ENCODE measurements around the gene RGS8. TPM values are rescaled to one million over a fixed set of nuclear protein-coding genes. Genes with fewer than 3 reads are reported as not detected.

RGS8 gene
- total and polyA plus RNA-seq, 4 donors = 0.10 TPM; not detected in 3

GRCh38 chr1:182670032-182670749, 14.2 kb downstream of the RGS8 start:
- intact Hi-C loops (cut with DNase I) = loop anchor here in 1 of 2 donors (5.0 to 10.0 kb wide), 2 partner anchors 43 to 115 kb away; partner anchors contain the start of gene NPL
- DNase-seq (no peak), ATAC-seq (ENCODE audit: low FRiP score) (no peak)
- Histone ChIP-seq H3K27ac (ENCODE audit: low read depth in 1 of 2, low read length in 2 of 2) (no peak overlapping the region), H3K4me1 (ENCODE audit: control insufficient read depth in 1 of 2, insufficient read depth in 2 of 2, low read length in 2 of 2) (peaks cover 0 to 1% of the 10 kb centered on the region in 2 donors), H3K4me3 (ENCODE audit: low read length in 2 of 2) (no peak overlapping the region), H3K9me3 (ENCODE audit: control insufficient read depth, low read length) (no peaks in the 10 kb centered on the region), H3K27me3 (ENCODE audit: control insufficient read depth in 1 of 2, insufficient read depth in 2 of 2, low read length in 1 of 2) (no peaks in the 10 kb centered on the region), H3K36me3 (ENCODE audit: control insufficient read depth in 1 of 2, insufficient read depth in 2 of 2, low read length in 1 of 2) (no peaks in the 10 kb centered on the region)
- 96% methylated on average over 11 of the region's 11 CpGs for WGBS, 2 donors

DNA sequence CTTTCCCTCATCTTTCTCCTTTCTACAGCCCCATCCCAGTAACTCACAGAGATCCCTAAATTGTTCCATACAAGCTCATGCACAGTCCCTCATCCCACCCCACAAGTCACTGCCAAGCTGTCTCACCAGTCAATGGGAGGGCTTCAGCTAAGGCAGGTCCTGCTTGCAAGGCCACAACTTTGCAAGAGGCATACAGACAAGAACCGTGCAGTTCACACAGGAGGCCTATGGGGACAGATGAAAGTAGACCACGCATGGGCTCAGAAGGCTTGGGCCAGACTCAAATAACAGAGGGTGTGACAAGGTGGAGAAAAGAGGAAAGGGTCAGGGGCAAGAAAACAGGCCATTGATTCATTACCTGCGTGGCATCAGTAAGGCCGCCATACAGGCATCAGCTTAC, 15.1 kb downstream of the RGS8 start:
- H3K36me3 ChIP-seq (ENCODE audit: control insufficient read depth in 1 of 2, insufficient read depth in 2 of 2, low read length in 1 of 2) = no peaks in the 10 kb centered on the region
- WGBS, 2 donors = 97% methylated on average over 4 of the region's 4 CpGs
- ATAC-seq (ENCODE audit: low FRiP score) (no peak), DNase-seq (no peak)
- H3K9me3 ChIP-seq (ENCODE audit: control insufficient read depth, low read length) = no peaks in the 10 kb centered on the region
- intact Hi-C loops (cut with DNase I) = no loop called here
- no peak overlapping the region for H3K4me3 ChIP-seq (ENCODE audit: low read length in 2 of 2)
- H3K4me1 ChIP-seq (ENCODE audit: control insufficient read depth in 1 of 2, insufficient read depth in 2 of 2, low read length in 2 of 2) = peaks cover 0 to 1% of the 10 kb centered on the region in 2 donors
- no peaks in the 10 kb centered on the region for H3K27me3 ChIP-seq (ENCODE audit: control insufficient read depth in 1 of 2, insufficient read depth in 2 of 2, low read length in 1 of 2)
- H3K27ac ChIP-seq (ENCODE audit: low read depth in 1 of 2, low read length in 2 of 2) = no peak overlapping the region

- intact Hi-C loops (cut with DNase I) = no loop called here
These were observed 15.8 kb downstream of the RGS8 start for GRCh38 chr1:182668521-182669054.

GRCh38 chr1:182667848-182668505, 16.4 kb downstream of the RGS8 start:
- Histone ChIP-seq H3K36me3 (ENCODE audit: control insufficient read depth in 1 of 2, insufficient read depth in 2 of 2, low read length in 1 of 2) (no peaks in the 10 kb centered on the region), H3K27ac (ENCODE audit: low read depth in 1 of 2, low read length in 2 of 2) (no peak overlapping the region), H3K4me3 (ENCODE audit: low read length in 2 of 2) (no peak overlapping the region), H3K9me3 (ENCODE audit: control insufficient read depth, low read length) (no peaks in the 10 kb centered on the region), H3K27me3 (ENCODE audit: control insufficient read depth in 1 of 2, insufficient read depth in 2 of 2, low read length in 1 of 2) (no peaks in the 10 kb centered on the region), H3K4me1 (ENCODE audit: control insufficient read depth in 1 of 2, insufficient read depth in 2 of 2, low read length in 2 of 2) (no peaks in the 10 kb centered on the region)
- DNase-seq = no peak
- WGBS, 2 donors = 93 to 94% methylated on average over 7 of the region's 7 CpGs
- intact Hi-C loops (cut with DNase I) = no loop called here
- no peak for ATAC-seq (ENCODE audit: low FRiP score)

More at GRCh38 chr1:182668521-182669054, 15.8 kb downstream of the RGS8 start:
- Histone ChIP-seq H3K36me3 (ENCODE audit: control insufficient read depth in 1 of 2, insufficient read depth in 2 of 2, low read length in 1 of 2) (no peaks in the 10 kb centered on the region), H3K27me3 (ENCODE audit: control insufficient read depth in 1 of 2, insufficient read depth in 2 of 2, low read length in 1 of 2) (no peaks in the 10 kb centered on the region), H3K4me1 (ENCODE audit: control insufficient read depth in 1 of 2, insufficient read depth in 2 of 2, low read length in 2 of 2) (no peaks in the 10 kb centered on the region), H3K4me3 (ENCODE audit: low read length in 2 of 2) (no peak overlapping the region), H3K9me3 (ENCODE audit: control insufficient read depth, low read length) (no peaks in the 10 kb centered on the region), H3K27ac (ENCODE audit: low read depth in 1 of 2, low read length in 2 of 2) (no peak overlapping the region)
- WGBS, 2 donors = 93 to 95% methylated on average over 11 of the region's 11 CpGs
- DNase-seq (no peak), ATAC-seq (ENCODE audit: low FRiP score) (no peak)

DNA sequence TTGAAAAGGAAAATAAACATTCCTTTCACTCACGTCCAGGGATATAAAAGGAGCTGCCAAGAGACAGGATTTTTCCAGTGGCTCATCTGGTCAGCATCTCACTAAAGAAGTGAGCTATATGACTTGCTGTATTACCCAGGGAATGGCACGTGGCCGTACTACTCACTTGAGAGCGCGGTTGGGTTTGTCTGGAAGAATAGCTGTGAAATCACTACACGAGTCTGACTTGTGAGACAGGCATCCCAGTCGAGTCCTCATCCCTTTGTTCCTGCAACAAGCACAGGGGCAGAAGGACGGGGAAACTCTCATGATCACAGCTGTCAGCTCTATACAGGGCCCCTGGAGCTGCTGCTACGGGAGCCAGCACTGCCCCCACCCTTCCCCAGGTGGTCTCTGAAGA, 17.7 kb downstream of the RGS8 start:
- Histone ChIP-seq H3K36me3 (ENCODE audit: control insufficient read depth in 1 of 2, insufficient read depth in 2 of 2, low read length in 1 of 2) (no peaks in the 10 kb centered on the region), H3K27ac (ENCODE audit: low read depth in 1 of 2, low read length in 2 of 2) (no peak overlapping the region), H3K9me3 (ENCODE audit: control insufficient read depth, low read length) (no peaks in the 10 kb centered on the region), H3K27me3 (ENCODE audit: control insufficient read depth in 1 of 2, insufficient read depth in 2 of 2, low read length in 1 of 2) (no peaks in the 10 kb centered on the region), H3K4me3 (ENCODE audit: low read length in 2 of 2) (no peak overlapping the region), H3K4me1 (ENCODE audit: control insufficient read depth in 1 of 2, insufficient read depth in 2 of 2, low read length in 2 of 2) (no peaks in the 10 kb centered on the region)
- DNase-seq (no peak), ATAC-seq (ENCODE audit: low FRiP score) (no peak)
- intact Hi-C loops (cut with DNase I) = no loop called here
- WGBS, 2 donors = 72 to 77% methylated on average over 9 of the region's 9 CpGs

- WGBS, 2 donors = 88 to 92% methylated on average over 3 of the region's 3 CpGs
- intact Hi-C loops (cut with DNase I) = no loop called here
- Histone ChIP-seq H3K4me3 (ENCODE audit: low read length in 2 of 2) (no peak overlapping the region), H3K36me3 (ENCODE audit: control insufficient read depth in 1 of 2, insufficient read depth in 2 of 2, low read length in 1 of 2) (no peaks in the 10 kb centered on the region), H3K27ac (ENCODE audit: low read depth in 1 of 2, low read length in 2 of 2) (no peak overlapping the region), H3K27me3 (ENCODE audit: control insufficient read depth in 1 of 2, insufficient read depth in 2 of 2, low read length in 1 of 2) (peaks cover 0 to 1% of the 10 kb centered on the region in 2 donors), H3K9me3 (ENCODE audit: control insufficient read depth, low read length) (no peaks in the 10 kb centered on the region), H3K4me1 (ENCODE audit: control insufficient read depth in 1 of 2, insufficient read depth in 2 of 2, low read length in 2 of 2) (no peaks in the 10 kb centered on the region)
- DNase-seq (no peak), ATAC-seq (ENCODE audit: low FRiP score) (no peak)
These were observed 20.1 kb downstream of the RGS8 start for GRCh38 chr1:182664296-182664695.

- H3K27me3 ChIP-seq (ENCODE audit: control insufficient read depth in 1 of 2, insufficient read depth in 2 of 2, low read length in 1 of 2) = peaks cover 0 to 1% of the 10 kb centered on the region in 2 donors
- H3K36me3 ChIP-seq (ENCODE audit: control insufficient read depth in 1 of 2, insufficient read depth in 2 of 2, low read length in 1 of 2) = no peaks in the 10 kb centered on the region
- 87 to 88% methylated on average over 3 of the region's 3 CpGs for whole genome bisulfite sequencing, 2 donors
- H3K4me3 ChIP-seq (ENCODE audit: low read length in 2 of 2) = no peak overlapping the region
- DNase-seq = no peak
- intact Hi-C loops (cut with DNase I) = no loop called here
- no peaks in the 10 kb centered on the region for H3K9me3 ChIP-seq (ENCODE audit: control insufficient read depth, low read length)
- no peaks in the 10 kb centered on the region for H3K4me1 ChIP-seq (ENCODE audit: control insufficient read depth in 1 of 2, insufficient read depth in 2 of 2, low read length in 2 of 2)
- ATAC-seq (ENCODE audit: low FRiP score) = no peak
- no peak overlapping the region for H3K27ac ChIP-seq (ENCODE audit: low read depth in 1 of 2, low read length in 2 of 2)
These were observed 21.4 kb downstream of the RGS8 start for GRCh38 chr1:182662956-182663355.

DNA sequence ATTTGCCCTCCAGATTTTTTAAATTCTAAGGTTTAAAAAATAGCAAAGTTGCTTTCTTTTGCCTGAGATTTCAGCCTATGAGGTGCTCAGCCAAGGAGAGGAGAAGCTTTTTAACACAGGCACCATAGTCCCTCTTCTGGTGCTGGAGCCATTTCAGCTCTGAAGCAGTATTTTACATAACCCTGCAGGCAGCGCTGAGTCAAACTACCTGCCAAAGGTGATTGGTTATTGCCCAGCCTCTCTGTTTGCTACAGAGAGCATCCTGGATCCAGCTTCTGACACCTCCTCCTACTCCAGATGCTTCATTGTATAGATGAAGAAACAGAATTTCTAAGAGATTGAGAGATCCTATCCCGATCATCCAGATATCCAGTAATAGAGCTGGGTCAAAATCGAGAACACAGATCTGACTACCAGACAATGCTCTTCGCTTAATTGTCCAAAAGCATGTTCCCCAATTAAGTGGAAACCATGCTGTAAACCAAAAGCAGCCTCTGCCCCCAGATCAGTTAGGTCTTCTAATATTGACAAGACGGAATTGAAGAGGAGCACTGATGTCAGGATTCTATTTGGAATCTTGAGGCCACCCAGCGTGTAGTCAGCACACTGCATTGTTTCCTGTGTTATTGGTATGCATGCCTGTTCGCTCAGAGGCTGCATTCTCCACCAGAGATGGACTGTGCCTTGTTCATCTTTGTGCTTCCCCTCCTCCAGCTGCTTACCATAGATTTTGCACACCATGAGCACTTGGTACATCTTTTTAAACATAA, 22.1 kb downstream of the RGS8 start:
- Histone ChIP-seq H3K27ac (ENCODE audit: low read depth in 1 of 2, low read length in 2 of 2) (no peak overlapping the region), H3K27me3 (ENCODE audit: control insufficient read depth in 1 of 2, insufficient read depth in 2 of 2, low read length in 1 of 2) (peaks cover 0 to 1% of the 10 kb centered on the region in 2 donors), H3K9me3 (ENCODE audit: control insufficient read depth, low read length) (no peaks in the 10 kb centered on the region), H3K4me3 (ENCODE audit: low read length in 2 of 2) (no peak overlapping the region), H3K4me1 (ENCODE audit: control insufficient read depth in 1 of 2, insufficient read depth in 2 of 2, low read length in 2 of 2) (no peaks in the 10 kb centered on the region), H3K36me3 (ENCODE audit: control insufficient read depth in 1 of 2, insufficient read depth in 2 of 2, low read length in 1 of 2) (no peaks in the 10 kb centered on the region)
- 81 to 83% methylated on average over 7 of the region's 7 CpGs for whole genome bisulfite sequencing, 2 donors
- intact Hi-C loops (cut with DNase I) = no loop called here
- ATAC-seq (ENCODE audit: low FRiP score) = no peak
- DNase-seq = no peak

Measured in aorta (tissue), 5 donors.